ENCODE data around the gene ANKRD63. TPM values are rescaled to one million over a fixed set of nuclear protein-coding genes. Genes with fewer than 3 reads are reported as not detected.

The ANKRD63 gene
- total and polyA plus RNA-seq, 2 of the 8 experiments (the other 6 are each of a cell fraction or from before 2014, with no cell fraction given) = 0.18 to 0.26 TPM

GRCh38 chr15:40331637-40332036 is 48.8 kb upstream of the ANKRD63 start:
- Histone ChIP-seq H2BK15ac (ENCODE audit: low read length) (no peak overlapping the region), H3K79me2 (ENCODE audit: control insufficient read depth in 1 of 2, insufficient read depth in 2 of 2, low read length in 2 of 2) (no peaks in the 10 kb centered on the region), H2AK5ac (ENCODE audit: low read depth, low read length) (no peak overlapping the region), H4K5ac (ENCODE audit: insufficient read length, low read depth, low read length) (no peak overlapping the region), H3K9me3 (ENCODE audit: insufficient read depth in 2 of 2, low read depth in 1 of 2, low read length in 1 of 2) (no peaks in the 10 kb centered on the region; a peak in 1 of 4 replicates), H4K20me1 (replicated peaks in 1 of 2; ENCODE audit: control insufficient read depth in 1 of 2, insufficient read depth in 2 of 2, low read length in 2 of 2) (no peaks in the 10 kb centered on the region), H3K9ac (replicated peaks in 1 of 4; ENCODE audit: extremely low read depth in 1 of 4, low read depth in 3 of 4, low read length in 3 of 4) (no peak overlapping the region), H2BK12ac (ENCODE audit: low read depth, low read length) (no peak overlapping the region), H3K14ac (ENCODE audit: insufficient read length) (no peak overlapping the region), H2BK5ac (ENCODE audit: low read depth, low read length) (no peak overlapping the region), H4K8ac (ENCODE audit: extremely low read depth, insufficient read depth, low read length) (no peak overlapping the region), H2BK120ac (replicated peaks; ENCODE audit: low read depth, low read length) (no peak overlapping the region), H3K23me2 (ENCODE audit: low read depth, low read length) (peaks cover under 1% of the 10 kb centered on the region), H3K4me1 (replicated peaks in 1 of 4; ENCODE audit: control insufficient read depth in 3 of 4, insufficient read depth in 4 of 4, low read length in 3 of 4) (peaks cover 20 to 41% (median 31%) of the 10 kb centered on the region in 4 experiments), H3K79me1 (ENCODE audit: low read depth, low read length) (no peaks in the 10 kb centered on the region), H3K36me3 (ENCODE audit: control insufficient read depth in 2 of 4, insufficient read depth in 4 of 4, low read length in 3 of 4) (peaks cover 0 to 7% (median 0%) of the 10 kb centered on the region in 4 experiments; a peak in 3 of 8 replicates), H3K27me3 (replicated peaks in 1 of 4; ENCODE audit: control insufficient read depth in 3 of 4, extremely low read depth in 1 of 4, insufficient read depth in 3 of 4, low read length in 3 of 4) (no peaks in the 10 kb centered on the region), H2BK20ac (ENCODE audit: low read length) (no peak overlapping the region), H3K27ac (ENCODE audit: low read depth, low read length) (no peak overlapping the region), H3K18ac (ENCODE audit: extremely low read depth, low read length) (no peak overlapping the region), H3K23ac (ENCODE audit: insufficient read length) (no peak overlapping the region), H3K4ac (replicated peaks; ENCODE audit: insufficient read length, low read depth, low read length) (no peak overlapping the region), H3K4me3 (ENCODE audit: extremely low read depth in 1 of 4, insufficient read depth in 2 of 4, low read depth in 3 of 4, low read length in 4 of 4) (no peak overlapping the region), H4K91ac (replicated peaks; ENCODE audit: insufficient read length, low read length) (no peak overlapping the region), H2AFZ (ENCODE audit: low read length) (no peak overlapping the region), H3K56ac (replicated peaks; ENCODE audit: insufficient read length, low read depth, low read length) (no peak overlapping the region), H3K4me2 (ENCODE audit: insufficient read depth in 1 of 2, low read depth in 2 of 2, low read length in 2 of 2) (no peak overlapping the region)
- 95% methylated on average over 7 of the region's 7 CpGs; no CpG with 5 or more reads in 1 of the 2 experiments for WGBS, 2 experiments (ENCODE audit: extremely low coverage in 1 of 2, insufficient coverage in 1 of 2, insufficient read length in 1 of 2, insufficient replicate concordance in 2 of 2, low coverage in 1 of 2, low lambda C conversion rate in 2 of 2, missing lambda C conversion rate in 1 of 2)
- POLR2A ChIA-PET (ENCODE audit: partially characterized antibody) = interaction anchor here (1.0 to 1.9 kb wide), 2 partner anchors 8 to 56 kb away, joined by 3 to 8 read pairs; partner anchors contain the start of gene INAFM2
- CTCF ChIA-PET (ENCODE audit: partially characterized antibody) = interaction anchor here (1.0 to 21.1 kb wide), 9 partner anchors 10 to 114 kb away, joined by 3 to 295 read pairs (median 7); no protein-coding TSS in a partner anchor
- DNase-seq (ENCODE audit: low read depth in 1 of 2, low spot score in 2 of 2) (no peak), FAIRE-seq (no peak)
- no peak for TF ChIP-seq SP2 (IDR thresholded peaks at IDR 0.05; ENCODE audit: low read length)
- no peak for TF ChIP-seq SRF (IDR thresholded peaks at IDR 0.05; ENCODE audit: low read depth, low read length)
- TF ChIP-seq HDAC6 (IDR thresholded peaks at IDR 0.05; ENCODE audit: low read depth, low read length) = no peak
- no peak for TF ChIP-seq TAF7 (optimal IDR thresholded peaks at IDR 0.05; ENCODE audit: borderline replicate concordance, low read depth, low read length)
- no peak for TF ChIP-seq ATF3 (IDR thresholded peaks at IDR 0.05; ENCODE audit: insufficient read depth, low read depth, low read length)
- TF ChIP-seq GTF2F1 (IDR thresholded peaks at IDR 0.05; ENCODE audit: borderline replicate concordance, low read depth, low read length) = no peak
- TF ChIP-seq SIN3A (conservative IDR thresholded peaks at IDR 0.05 in 1 of 2, IDR thresholded peaks at IDR 0.05 in 1 of 2; ENCODE audit: low read depth in 1 of 2, low read length in 2 of 2) = no peak
- no peak for TF ChIP-seq RBBP5 (IDR thresholded peaks at IDR 0.05; ENCODE audit: borderline replicate concordance, low read depth, low read length)
- TF ChIP-seq TAF1 (IDR thresholded peaks at IDR 0.05; ENCODE audit: low read depth, low read length) = no peak
- no peak for TF ChIP-seq CBX8 (IDR thresholded peaks at IDR 0.05; ENCODE audit: borderline replicate concordance, low read depth, low read length)
- TF ChIP-seq EGR1 (IDR thresholded peaks at IDR 0.05; ENCODE audit: borderline replicate concordance, low read depth, low read length) = no peak

All from H1 (cell line).